GM20431 (cell line): ENCODE data around the gene MPP2.
"Not testable (repeated sequence)": the region's sequence is repeated elsewhere in the genome, so short reads cannot be mapped to it uniquely, and the experiment has no call there.

Source experiments
- in situ Hi-C: fragments of 300-500 bp; cut with MseI, MboI; formaldehyde crosslinking; loops from one replicate; pipeline ENCODE4 v1.15.0; 2020; ENCODE audit warnings: low sequenced_read_pairs; ENCODE audit not compliant: unreplicated experiment

The MPP2 gene, protein sequence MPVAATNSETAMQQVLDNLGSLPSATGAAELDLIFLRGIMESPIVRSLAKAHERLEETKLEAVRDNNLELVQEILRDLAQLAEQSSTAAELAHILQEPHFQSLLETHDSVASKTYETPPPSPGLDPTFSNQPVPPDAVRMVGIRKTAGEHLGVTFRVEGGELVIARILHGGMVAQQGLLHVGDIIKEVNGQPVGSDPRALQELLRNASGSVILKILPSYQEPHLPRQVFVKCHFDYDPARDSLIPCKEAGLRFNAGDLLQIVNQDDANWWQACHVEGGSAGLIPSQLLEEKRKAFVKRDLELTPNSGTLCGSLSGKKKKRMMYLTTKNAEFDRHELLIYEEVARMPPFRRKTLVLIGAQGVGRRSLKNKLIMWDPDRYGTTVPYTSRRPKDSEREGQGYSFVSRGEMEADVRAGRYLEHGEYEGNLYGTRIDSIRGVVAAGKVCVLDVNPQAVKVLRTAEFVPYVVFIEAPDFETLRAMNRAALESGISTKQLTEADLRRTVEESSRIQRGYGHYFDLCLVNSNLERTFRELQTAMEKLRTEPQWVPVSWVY

DNA sequence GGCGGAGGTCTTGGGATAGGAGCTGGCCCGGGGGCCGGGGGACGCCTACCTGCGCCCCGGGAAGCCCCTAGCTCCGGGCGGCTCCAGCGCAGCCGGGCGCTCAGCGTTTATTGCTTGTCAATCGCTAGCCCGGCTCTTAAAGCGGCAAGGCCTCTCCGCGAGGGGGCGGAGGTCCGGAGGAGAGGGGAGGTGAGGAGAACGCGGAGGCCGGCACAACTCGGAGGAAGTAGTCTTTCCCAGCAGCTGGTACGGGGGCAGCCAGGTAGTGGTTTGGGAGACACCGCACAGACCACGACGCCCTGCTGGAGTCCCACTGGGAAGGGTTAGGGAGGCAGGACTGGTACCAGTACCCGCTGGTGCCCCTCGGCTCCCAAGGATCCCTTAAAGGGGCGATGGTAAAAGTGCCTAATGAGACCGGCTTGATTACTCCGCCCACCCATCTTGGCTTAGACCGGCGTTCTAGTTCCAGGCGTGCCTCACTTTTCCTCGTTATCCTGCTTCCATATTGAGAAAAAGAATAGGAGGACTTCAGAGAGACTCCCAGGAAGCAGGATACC, at the start of gene MPP2:
Gene MPP2 (minus strand): TSS at position 112 of the 557 bp plus-strand sequence. CDS start 3,076 bp downstream, outside the sequence.
- in situ Hi-C loops, result no loop called here

DNA sequence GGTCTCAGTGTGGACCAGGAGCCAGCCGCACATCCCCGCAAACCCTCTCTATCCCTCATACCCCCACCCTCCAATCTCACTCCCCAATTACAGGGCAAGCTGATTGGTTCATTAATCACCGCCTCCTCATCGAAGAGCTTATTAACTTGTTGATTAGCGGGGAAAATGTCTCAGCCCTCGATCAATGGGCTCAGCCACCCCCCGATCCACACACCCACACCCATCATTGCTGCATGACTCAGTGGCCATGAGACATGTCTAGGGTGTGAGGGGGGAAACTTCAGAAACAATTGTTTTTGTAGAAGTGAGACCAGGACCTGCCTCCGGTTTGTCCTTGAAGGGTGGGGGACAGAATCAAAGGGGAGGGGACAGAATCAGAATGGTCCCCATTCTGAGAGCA, 48.9 kb upstream of the MPP2 start:
- in situ Hi-C loops, result no loop called here

DNA sequence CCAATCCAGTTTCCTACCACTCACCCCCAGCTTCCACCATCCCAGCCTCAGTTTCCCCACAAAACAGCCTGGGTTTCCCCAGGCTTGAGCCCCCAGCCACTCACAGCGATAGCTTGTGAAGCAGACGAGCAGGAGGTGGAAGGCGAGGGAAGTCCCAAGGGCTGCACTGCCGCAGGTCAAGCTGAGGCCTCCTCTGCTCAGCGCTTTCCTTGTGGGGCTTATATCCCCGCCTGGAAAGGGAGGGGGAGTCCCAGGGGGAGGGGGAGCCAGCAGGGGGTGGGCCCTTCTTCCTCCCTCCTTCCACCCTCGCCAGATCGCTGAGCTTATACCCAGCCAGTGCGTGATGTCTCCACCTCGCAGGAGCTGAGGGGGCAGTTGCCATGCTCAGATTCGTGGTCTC, 46.4 kb upstream of the MPP2 start, which contains the start of gene PYY:
Gene PYY (minus strand): TSS at position 195 of the 400 bp plus-strand sequence. CDS start 457 bp downstream, outside the sequence.
- in situ Hi-C loops, result no loop called here

DNA sequence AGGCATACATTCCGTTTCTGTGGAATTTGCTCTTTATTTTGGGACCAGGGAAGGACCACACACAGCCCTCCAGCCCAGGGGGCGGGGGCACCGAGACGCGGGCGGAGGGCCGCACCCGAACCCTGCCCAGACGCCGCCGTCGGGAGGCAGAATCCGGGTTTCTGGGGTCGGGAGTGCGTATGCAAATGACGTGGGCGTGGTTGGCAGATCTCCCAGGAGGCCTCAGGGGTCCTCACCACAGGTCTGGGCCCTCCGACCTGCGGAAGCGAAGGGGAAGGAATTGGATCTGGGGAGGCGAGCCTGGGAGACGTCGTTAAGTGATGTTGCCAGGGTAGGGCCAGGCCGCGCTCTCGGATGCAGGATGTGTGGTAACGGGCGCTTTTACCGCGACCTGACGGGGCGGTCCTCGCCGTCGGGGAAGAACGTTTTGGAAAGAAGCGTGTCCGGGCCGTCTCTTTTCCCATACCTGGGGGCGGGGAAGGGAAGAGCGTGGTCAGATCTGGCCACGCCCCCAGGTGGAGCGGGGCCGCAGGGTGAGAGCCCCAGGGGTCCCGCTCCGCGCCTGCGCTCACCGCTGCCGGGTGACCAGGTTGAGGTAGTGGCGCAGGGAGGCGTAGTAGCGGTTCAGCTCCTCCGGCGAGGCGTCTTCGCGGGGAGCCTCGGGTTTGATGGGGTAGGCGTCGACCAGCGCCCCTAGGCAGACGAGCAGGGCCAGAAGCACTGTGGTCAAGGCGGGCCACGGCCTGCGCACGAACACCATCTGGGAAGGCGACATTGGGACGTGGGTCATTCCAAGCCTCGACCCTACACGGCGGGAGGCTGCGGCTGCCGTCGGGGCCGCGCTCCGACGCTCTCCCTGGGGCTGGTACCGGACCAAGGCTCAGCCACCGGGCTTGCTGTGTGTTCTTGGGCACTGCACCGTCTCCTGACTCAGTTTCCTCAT, 45.7 kb upstream of the MPP2 start:
- in situ Hi-C loops, result no loop called here

DNA sequence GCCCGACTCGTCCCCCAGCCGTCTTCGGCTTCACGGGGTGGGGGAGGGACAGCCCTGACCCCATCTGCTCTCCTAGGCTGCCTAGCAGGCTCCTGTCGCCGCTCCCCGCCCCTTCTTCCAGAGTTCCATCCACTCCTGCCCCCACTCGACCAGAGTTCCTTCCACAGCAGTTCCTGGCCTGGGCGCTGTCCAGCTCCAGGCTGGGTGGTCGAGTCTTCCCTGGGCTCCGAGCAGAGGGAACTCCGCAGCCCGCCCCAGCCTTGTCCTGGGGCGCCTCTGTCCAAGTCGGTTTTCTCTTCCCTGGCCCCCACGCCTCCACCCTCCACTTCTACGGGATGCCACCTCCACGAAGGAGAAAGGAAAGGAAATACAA, 45.0 kb upstream of the MPP2 start:
- in situ Hi-C loops, result no loop called here

DNA sequence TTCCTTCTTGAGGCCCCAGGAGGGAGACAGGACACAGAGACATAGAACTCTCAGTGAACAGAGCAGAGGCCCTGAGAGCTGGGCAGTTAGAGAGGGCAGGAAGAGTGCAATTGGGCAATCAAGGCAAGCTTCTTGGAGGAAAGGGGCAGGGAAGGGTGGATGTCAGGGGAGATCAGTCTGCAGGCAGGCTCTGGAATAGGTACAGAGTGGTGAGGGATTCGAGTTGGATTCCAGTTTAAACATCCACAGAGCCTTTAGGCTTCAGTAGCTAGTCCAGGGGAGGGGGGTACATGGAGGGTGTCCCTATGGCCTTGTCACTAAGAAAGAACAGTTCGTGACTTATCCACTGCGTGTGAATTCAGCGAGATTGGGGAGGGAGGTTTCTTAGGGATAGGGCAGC, 44.4 kb upstream of the MPP2 start:
- in situ Hi-C loops, result no loop called here

DNA sequence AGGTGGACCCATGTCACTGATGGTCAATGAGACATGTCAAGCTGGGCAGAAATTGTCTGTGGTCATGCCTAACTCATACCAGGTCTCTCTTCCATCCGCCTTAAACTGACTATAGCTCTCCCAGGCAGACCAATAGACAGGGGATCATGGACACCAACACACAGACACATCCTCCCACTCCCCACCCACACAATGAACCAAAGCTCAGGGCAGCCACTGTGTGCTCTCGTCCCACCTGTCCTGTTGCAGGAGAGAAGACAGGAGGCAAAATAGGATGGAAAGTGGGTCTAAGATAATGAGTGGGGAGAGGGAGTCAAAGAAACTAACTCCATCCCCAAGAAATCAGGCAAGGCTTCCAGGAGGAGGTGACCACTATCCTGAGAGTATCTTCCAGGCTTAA, 43.2 kb upstream of the MPP2 start:
- in situ Hi-C loops, result no loop called here

DNA sequence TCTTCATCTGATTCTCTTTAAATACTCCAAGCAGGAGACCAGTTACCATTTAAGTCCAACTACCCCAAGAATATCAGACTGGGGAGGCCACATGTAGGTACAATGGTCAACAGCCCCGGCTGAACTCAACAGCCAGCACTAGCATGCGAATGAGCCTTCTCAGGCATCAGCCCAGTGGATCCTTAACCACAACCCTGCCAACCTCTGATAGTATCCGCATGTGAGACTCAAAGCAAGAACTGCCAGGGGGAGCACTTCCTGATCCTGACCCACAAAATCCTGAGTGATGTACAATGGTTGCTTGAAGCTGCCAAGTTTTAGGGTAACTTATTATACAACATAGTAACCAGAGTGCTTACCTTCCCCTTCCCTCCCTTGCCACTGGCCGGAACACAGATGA, 42.4 kb upstream of the MPP2 start:
- in situ Hi-C loops, result no loop called here

DNA sequence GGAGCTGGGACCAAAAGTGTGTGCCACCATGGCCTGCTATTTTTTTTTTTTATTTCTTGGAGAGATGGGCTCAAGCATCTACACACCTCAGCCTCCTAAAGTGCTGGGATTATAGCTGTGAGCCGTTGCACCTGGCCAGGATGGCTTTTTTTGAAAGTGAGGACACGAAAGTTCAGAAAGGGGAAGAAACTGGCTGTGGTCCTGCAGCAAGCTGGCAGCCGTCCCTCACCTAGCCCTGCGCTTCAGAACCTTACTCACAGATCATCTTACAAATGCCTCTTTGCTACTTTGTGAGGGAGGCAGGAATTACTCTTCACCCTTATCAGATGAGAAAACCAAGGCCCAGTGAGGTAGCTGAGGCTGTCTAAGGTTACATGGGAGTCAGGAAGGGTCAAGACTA, 39.4 kb upstream of the MPP2 start:
- in situ Hi-C loops, result no loop called here

DNA sequence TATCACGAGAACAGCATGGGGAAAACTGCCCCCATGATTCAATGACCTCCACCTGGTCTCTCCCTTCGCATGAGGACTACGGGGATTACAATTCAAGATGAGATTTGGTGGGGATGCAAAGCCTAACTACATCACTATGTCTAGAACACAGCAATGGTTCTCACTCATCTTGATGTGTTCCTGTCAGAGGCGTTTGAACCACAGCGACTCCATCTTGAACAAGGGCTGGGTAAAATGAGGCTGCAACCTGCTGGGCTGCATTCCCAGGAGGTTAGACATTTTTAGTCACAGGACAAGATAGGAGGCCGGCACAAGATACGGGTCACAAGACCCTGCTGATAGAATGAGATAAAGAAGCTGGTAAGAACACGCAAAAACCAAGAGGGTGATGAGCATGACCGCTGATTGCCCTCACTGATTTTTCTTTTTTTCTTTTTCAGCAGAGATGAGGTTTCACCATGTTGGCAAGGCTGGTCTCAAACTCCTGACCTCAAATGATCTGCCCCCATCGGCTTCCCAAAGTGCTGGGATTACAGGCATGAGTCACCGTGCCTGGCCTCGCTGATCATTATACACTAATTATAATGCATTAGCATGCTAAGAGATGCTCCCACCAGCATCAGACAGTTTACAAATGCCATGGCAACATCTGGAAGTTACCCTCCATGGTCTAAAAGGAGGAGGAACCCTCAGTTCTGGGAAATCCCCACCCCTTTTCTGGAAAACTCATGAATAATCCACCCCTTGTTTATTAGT, 37.9 kb upstream of the MPP2 start:
- in situ Hi-C loops, result no loop called here

DNA sequence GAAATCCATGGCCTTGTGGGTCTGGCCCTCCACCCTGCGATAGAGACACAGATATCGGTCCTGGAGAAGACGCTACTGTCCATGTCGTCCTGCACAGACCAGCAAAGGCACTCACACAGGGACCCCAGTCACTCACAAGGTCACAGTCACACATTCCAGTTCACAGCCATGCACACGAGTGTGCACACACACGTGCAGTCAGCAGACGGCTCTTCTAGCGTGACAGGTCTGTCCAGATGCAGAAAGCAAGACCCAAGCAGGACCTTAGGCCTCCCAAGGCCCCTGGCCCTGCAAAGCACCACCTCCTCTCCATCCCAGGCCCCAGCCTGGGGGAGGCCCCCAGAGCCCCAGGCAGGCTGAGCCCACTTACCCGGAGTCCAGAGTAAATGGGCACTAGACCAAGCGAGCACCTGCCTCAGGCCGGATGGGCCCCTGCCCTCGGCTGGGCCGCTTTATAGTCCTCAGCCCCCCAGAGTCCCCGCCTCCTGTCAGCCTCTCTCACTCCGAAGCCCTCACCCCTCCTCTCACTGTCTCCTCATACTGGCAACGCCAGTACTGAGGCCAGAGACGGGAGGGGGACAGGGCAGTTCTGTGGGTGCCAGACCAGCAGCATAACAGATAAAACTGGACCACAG, 34.8 kb upstream of the MPP2 start, which contains the start of gene PPY:
Gene PPY (minus strand): TSS at position 426 of the 635 bp plus-strand sequence. CDS start 822 bp downstream, outside the sequence.
- in situ Hi-C loops, result no loop called here

DNA sequence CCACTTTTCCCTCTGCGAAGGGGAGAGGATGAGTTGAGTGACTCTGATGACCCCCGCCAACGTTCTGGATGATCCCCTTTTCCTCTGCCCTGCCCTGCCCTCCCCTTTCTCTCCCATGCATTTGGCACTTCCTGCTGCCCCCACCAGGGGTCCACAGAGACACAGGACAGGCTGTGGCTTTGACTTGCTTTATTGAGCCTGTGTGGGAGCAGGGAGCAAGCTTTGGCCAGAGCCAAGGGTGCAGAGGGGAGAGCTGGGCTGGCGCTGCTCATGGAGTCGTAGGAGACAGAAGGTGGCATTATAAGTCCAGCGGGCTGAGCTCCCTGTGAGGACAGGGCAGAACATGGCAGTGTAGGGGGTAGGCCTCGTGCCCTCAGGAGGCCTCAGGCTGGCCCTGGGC, 33.3 kb upstream of the MPP2 start:
- in situ Hi-C loops, result no loop called here

DNA sequence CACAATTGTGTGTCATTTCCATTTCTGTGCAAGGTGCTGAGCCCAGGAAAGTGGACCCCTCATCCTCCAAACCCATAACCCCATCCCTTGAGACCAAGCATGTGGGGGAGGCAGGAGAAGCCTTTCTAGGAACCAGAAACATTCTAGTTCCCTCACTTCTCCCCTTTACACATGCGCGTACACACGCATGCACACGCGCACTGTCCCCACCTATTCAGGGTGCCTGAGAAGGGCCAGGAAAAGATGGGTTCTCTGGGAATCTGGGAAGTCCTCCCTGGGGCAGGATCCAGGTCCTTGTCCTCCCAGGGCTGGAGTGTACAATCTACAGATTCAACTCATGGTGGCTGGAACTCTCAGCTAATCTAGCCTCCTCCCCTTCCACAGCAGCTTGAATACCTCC, 32.5 kb upstream of the MPP2 start:
- in situ Hi-C loops, result no loop called here

DNA sequence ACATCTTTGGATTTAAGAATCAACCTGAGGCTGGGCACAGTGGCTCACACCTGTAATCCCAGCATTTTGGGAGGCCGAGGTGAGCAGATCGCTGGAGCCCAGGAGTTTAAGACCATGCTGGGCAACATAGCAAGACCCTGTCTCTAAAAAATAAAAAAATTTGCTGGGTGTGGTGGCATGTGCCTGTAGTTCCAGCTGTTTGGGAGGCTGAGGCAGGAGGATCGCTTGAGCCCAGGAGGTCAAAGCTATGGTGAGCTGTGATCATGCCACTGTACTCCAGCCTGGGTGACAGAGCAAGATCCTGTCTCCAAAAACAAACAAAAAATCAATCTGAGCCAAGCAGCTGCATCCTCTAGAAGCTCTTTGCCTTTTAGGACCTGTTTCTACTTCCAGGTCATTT, 32.1 kb upstream of the MPP2 start:
- in situ Hi-C loops, result not testable (repeated sequence)

DNA sequence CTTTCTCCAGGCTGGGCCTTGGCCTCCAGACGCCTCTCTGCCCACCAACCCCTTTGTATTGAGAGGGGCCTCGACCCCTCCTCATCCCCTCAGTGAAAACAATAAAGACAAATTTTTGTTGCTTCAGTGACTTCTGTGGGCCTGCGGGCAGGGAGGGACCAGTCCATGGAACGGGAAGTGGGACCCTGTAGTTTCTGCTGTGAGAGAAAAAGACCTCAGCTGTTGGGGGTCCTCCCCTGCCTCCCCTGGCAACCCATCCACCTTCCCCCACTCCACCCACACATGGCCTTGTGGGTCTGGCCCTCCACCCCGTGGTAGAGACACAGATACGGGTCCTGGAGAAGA, 31.5 kb upstream of the MPP2 start:
- in situ Hi-C loops, result no loop called here

DNA sequence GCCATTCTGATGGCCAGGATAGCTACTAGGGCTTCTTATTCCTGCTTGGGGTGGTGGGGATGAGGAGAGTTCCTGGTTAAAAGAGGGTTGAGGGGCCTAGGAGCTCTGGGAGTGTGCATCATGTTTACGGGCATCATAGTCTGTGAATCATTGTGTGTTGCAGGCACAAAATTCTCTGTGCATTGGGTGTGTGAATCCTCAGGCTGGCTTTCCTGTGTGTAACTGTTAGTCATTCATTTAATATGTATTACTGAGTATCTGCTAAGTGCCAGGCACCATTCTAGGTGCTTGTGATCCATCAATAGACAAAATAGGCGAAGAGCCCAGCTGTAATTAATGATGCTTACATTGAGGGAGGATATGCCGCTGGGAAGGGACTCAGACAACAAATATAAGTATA, 29.1 kb upstream of the MPP2 start:
- in situ Hi-C loops, result no loop called here

DNA sequence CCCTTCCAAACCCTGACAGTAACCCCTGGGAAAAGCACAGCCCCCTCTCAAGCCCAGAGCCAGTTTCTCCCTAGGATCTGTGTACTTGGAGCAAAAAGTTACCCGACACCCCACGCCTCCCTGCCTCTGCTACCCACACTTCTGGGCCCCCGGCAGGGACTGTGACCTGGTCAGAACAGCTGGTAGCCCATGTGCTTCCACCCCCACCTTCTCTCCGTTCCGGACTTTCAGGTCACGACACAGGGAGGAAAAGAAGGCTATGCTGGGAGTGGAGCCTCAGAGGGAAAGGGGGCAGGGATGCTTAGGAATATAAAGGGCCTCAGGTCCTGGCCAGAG, 28.6 kb upstream of the MPP2 start:
- in situ Hi-C loops, result no loop called here

DNA sequence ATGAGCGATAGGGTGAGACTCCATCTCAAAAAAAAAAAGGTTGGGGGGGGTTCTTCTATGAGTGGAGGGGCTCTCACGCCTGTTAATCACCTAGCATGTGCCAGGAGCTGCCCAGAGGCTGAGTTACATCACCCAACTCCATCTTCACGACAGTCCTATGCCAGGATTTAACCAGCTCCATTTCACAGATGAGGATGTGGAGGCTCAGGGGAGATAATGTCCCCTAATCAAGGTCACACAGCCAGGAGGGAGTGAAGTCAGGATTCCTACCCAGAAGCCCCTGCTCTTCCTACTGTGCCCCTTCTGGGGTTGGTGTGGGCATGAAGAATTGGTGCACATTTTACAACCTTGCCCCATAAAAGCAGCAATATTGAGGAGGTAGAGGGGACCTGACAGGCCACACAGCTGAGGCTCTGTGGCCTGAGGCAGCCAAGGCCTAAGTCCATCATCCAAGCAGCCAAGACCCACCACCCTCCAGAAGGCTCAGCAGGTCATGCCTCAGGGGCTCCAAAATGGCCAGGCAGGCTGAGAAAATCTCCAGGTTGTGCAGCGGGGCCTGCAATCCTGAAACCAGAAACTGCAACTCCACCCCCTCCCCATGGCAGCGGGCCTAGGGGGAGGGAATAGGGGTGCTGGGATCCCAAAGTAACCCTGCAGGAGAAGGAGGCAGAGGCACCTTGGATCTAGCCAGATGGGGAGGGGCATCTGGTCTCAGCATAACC, 28.0 kb upstream of the MPP2 start:
- in situ Hi-C loops, result no loop called here

DNA sequence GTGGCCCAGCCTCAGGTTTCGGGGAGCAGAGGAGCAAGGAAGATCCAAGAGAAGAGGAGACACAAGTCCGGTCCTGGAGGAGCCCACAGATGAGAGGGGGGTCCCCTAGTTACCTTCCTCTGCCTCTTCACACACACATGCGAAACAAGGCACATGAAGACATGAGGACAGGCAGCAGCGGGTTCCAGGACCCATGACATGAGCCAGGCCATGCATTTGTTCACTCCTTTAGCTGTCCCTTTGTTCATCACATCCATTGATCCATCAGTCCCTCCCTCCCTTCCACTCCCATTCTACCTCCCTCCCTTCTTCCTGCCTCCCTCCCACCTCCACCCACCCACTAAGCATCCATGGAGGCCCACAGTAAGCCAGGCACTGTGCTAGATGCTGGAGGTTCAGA, 25.6 kb upstream of the MPP2 start:
- in situ Hi-C loops, result no loop called here
